Muscle of arm (tissue), 12 donors: Measurements from ENCODE around the gene ARMC10. TPM values are rescaled to one million over a fixed set of nuclear protein-coding genes. Genes with fewer than 3 reads are reported as not detected.
"Not testable (repeated sequence)": the region's sequence is repeated elsewhere in the genome, so short reads cannot be mapped to it uniquely, and the experiment has no call there.

Source experiments
- DNase-seq: peaks from one replicate; pipeline ENCODE4 v3.0.0-alpha.2; 2013
- polyA plus RNA-seq, 12 donors: library from polyadenylated mRNA; unstranded; fragments of 120-200 nt; gene quantifications; one replicate each; pipeline ENCODE4 v1.2.1, GENCODE V29; 2013; ENCODE audit not compliant: insufficient read length in 12 of 12

Gene ARMC10
- polyA plus RNA-seq, 12 donors: 19.9 to 35.0 (median 25.1) TPM; not detected in 1

DNA sequence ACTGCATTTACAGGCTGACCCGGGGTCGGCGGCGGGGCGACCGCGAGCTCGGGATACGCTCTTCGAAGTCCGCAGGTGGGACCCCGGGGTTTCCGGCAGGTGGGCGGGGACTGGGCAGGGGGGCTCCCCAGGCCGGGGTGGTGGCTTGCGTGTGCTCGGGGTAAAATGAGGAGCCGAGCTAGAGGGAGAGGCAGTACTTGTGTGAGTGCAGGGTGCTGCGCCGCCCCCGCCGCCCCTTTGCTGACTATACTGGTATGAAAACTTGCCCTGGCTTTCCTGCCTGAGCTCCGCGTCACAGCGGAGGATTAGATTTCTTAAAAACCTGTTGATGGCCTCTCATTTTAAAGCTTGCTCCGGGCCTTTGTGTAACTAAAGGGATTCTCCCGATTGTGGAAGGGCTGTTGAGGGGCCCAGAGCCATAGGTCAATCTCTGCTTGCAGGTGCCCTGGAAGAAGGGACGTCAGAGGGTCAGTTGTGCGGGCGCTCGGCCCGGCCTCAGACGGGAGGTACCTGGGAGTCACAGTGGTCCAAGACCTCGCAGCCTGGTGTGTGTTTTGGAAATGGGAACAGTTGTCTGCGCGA lies 488 bp downstream of the ARMC10 start:
- peak; percentile 57 for DNase-seq

GRCh38 chr7:103076764-103077163 lies 1.8 kb downstream of the ARMC10 start:
- DNase-seq: no peak

DNA sequence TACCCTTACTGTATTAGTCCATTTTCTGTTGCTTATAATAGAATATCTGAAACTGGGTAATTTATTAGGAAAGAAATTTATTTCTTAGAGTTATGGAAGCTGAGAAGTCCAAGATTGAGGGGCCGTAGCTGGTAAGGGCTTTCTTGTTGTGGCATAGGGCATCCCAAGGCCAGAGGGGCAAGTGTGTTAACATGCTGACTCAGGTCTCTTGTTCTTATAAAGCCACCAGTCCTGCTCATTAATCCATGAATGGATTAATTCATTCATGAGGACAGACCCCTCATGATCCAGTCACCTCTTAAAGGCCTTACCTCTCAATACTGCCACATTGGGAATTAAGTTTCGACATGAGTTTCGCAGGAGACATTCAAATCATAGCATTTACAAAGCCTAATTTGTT lies 2.4 kb downstream of the ARMC10 start:
- no peak for DNase-seq

DNA sequence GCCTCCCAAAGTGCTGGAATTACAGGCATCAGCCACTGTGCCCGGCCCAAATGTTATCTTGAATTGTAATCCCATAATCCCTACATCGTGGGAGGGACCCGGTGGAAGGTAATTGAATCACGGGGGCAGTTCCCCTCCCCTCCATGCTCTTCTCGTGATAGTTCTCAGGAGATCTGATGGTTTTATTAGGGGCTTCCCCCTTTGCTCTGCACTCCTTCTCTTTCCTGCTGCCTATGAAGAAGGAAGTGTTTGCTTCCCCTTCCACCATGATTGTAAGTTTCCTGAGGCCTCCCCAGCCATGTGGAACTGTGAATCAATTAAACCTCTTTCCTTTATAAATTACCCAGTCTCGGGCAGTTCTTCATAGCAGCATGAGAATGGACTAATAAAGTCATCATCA lies 3.3 kb downstream of the ARMC10 start:
- DNase-seq: not testable (repeated sequence)

- DNase-seq: no peak
These were observed 4.9 kb downstream of the ARMC10 start for GRCh38 chr7:103079836-103080235.

DNA sequence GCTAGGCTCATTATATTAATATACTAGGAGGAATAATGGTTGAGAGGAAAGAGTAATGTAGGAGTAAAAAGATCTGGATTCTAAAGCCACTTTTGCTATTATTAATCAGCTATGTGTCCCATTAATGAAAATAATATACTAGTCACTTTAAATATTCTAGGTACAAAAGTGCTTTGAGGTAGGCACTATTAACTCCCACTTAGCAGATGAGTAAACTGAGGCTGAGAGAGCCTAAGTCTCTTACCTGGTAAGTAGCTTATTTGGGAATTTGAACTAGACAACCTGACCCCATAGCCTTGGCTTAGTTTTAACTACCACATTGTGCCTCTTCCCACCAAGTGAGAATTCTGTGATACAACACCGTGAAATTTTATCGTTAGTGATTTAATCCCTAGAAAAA lies 6.0 kb downstream of the ARMC10 start:
- no peak for DNase-seq

DNA sequence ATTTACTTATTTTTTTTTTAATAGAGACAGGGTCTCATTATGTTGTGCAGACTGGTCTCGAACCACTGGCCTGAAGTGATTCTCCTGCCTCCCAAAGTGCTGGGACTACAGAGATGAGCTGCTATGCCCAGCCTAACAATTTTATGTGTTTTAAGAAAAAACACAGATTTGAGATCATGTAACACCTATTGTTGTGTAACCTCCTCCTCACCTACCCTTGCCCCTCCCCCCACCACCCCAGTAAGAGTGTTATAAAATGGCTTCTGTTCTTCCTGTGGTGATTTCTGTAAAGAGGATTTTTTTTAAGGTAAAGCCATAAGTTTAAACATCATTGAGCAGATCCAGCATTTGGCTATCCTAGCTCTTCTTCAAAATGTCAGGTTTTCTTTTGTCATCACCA lies 7.6 kb downstream of the ARMC10 start:
- DNase-seq: no peak

- no peak for DNase-seq
These were observed 8.3 kb downstream of the ARMC10 start for GRCh38 chr7:103083210-103083609.

GRCh38 chr7:103092321-103092720 lies 17.4 kb downstream of the ARMC10 start:
- not testable (repeated sequence) for DNase-seq

- no peak for DNase-seq
These were observed 18.5 kb downstream of the ARMC10 start for GRCh38 chr7:103093429-103093828.

- DNase-seq: no peak
These were observed 19.2 kb downstream of the ARMC10 start for GRCh38 chr7:103094102-103094501.

GRCh38 chr7:103095558-103095957 lies 20.6 kb downstream of the ARMC10 start:
- DNase-seq: not testable (repeated sequence)

DNA sequence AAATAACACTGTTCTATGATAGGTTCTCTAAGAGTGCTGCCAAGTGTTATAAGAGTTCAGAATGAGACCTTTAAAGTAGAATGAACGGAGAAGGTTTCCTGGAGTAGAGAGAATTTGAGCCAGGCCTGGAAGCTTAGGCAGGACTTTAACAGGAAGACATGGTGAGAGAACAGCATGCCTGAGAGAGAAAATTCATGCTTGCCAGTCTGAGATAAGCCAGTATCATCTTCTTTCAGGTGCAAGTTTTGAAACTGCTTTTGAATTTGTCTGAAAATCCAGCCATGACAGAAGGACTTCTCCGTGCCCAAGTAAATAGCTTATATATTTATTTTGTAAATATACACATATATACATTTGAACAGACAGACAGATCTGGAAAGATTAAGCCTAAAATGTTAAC lies 22.1 kb downstream of the ARMC10 start:
- no peak for DNase-seq

GRCh38 chr7:103100348-103100747 lies 25.4 kb downstream of the ARMC10 start:
- no peak for DNase-seq

- DNase-seq: no peak
These were observed 26.6 kb downstream of the ARMC10 start for GRCh38 chr7:103101543-103101942.

DNA sequence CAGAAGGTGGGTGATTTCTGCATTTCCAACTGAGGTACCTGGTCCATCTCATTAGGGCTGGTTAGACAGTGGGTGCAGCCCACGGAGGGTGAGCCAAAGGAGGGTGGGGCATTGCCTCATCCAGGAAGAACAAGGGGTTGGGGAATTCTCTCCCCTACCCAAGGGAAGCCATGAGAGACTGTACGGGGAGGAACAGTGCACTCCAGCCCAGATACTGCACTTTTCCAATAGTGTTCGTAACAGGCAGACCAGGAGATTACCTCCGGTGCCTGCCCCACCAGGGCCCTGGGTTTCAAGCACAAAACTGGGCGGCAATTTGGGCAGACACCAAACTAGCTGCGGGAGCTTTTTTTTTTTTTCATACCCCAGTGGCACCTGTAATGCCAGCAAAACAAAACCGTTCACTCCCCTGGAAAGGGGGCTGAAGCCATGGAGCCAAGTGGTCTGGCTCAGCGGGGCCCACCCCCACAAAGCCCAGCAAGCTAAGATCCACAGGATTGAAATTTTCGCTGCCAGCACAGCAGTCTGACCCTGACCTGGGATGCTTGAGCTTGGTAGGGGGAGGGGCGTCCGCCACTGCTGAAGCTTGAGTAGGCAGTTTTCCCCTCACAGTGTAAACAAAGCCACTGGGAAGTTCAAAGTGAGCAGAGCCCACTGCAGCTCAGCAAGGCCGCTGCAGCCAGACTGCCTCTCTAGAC lies 31.2 kb downstream of the ARMC10 start:
- no peak for DNase-seq

- not testable (repeated sequence) for DNase-seq
These were observed 31.7 kb downstream of the ARMC10 start for GRCh38 chr7:103106703-103107070.

DNA sequence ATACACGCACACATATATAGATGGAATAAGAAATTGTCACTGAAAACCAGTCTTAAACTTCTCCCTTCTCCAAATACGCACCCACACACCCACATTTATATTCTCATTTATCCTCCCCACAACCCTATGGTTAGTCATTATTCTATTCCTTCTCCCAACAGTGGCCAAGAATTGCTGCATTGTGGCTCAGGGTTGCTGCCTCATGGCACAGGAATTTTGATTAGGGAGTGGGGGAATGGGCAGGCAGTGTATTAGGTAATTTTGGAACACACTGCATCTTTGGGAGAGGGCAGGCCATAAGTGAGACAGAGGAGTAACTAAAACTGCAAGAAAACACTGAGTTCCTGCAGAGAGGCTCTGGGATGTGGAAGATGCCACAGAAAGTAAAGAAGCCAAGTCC lies 38.2 kb downstream of the ARMC10 start:
- no peak for DNase-seq

- DNase-seq: no peak
These were observed 39.7 kb downstream of the ARMC10 start for GRCh38 chr7:103114576-103115008.

DNA sequence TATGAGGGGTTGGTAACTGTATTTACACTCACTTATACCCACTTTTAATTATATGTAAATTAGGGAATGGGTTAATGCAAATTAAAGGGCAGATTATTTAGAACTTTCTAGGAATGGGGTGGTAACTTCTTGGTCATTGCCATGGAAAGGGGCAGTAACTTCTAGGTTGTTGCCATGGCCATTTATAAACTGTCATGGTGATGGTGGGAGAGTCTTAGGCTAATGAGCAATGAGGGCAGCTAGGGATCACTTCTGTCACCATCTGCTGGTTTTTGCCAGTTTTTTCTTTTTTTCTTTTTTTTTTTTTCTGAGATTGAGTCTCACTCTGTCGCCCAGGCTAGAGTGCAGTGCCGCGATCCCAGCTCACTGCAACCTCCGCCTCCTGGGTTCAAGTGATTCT lies 40.8 kb downstream of the ARMC10 start:
- DNase-seq: no peak

- DNase-seq: no peak
These were observed 41.6 kb downstream of the ARMC10 start for GRCh38 chr7:103116511-103116910.

- DNase-seq: no peak
These were observed 42.1 kb downstream of the ARMC10 start for GRCh38 chr7:103116991-103117390.

DNA sequence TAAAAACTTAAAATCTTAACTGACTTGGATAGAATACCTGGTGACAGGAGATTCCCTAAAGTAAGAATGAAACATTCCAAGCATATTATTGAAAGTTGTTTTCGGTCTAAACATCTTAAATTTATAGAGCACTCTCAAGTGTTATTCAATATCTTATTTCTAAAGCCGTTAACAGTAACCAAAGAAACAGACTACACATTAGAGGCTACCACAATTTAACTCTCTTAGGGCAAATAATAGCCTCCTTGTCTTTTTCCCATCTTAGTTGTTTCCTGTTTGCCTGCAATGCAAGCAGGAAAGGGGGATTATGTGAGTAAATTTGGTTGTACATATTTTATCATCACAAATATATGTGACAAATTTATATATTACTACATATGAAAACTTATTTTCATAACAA lies 42.5 kb downstream of the ARMC10 start:
- no peak for DNase-seq

GRCh38 chr7:103119791-103120291 lies 44.9 kb downstream of the ARMC10 start:
- no peak for DNase-seq
